K562 (cell line): ENCODE results near the gene FTH1. TPM values are rescaled to one million over a fixed set of nuclear protein-coding genes. Genes with fewer than 3 reads are reported as not detected.

Experiments used
- ARNT ChIP-seq, 2 experiments: fragments of 450-650 bp; IDR thresholded peaks; 2 replicates each; pipeline ENCODE4 v1.6.1; 2016; ENCODE audit warnings: mild to moderate bottlenecking in 1 of 2
- BMI1 ChIP-seq: fragments of 150-350 bp; IDR thresholded peaks from 2 replicates; pipeline ENCODE4 v1.6.1; 2014; ENCODE audit warnings: low read length
- ERF ChIP-seq: fragments of 450-650 bp; formaldehyde crosslinking; IDR thresholded peaks from 2 replicates; pipeline ENCODE4 v1.4.0; 2020; ENCODE audit warnings: mild to moderate bottlenecking, mixed read lengths
- EWSR1 ChIP-seq: fragments of 450-650 bp; IDR thresholded peaks from 2 replicates; pipeline ENCODE4 v1.6.1; 2018; ENCODE audit warnings: borderline replicate concordance, mild to moderate bottlenecking, low read depth, moderate library complexity; ENCODE audit not compliant: partially characterized antibody
- GTF3C2 ChIP-seq: IDR thresholded peaks from 3 replicates; pipeline ENCODE4 v1.6.1; 2011; ENCODE audit warnings: borderline replicate concordance, mild to moderate bottlenecking, moderate library complexity; ENCODE audit not compliant: insufficient read length; ENCODE audit errors: extremely low read depth
- HDAC3 ChIP-seq: fragments of 450-650 bp; IDR thresholded peaks from 2 replicates; pipeline ENCODE4 v1.6.1; 2018; ENCODE audit warnings: borderline replicate concordance, mild to moderate bottlenecking, moderate library complexity; ENCODE audit not compliant: partially characterized antibody
- NCOR1 ChIP-seq: fragments of 450-650 bp; IDR thresholded peaks from 2 replicates; pipeline ENCODE4 v1.6.1; 2016; ENCODE audit warnings: mild to moderate bottlenecking, moderate library complexity
- PCBP1 ChIP-seq: fragments of 200-400 bp; formaldehyde crosslinking; IDR thresholded peaks from 2 replicates; pipeline ENCODE4 v1.6.1; 2018; ENCODE audit warnings: mild to moderate bottlenecking, low read depth, low read length; ENCODE audit not compliant: poor library complexity, severe bottlenecking
- PHF8 ChIP-seq: fragments of 200-600 bp; sonication (generic); IDR thresholded peaks from 2 replicates; pipeline ENCODE4 v1.6.1; 2012; ENCODE audit warnings: mixed run types, mild to moderate bottlenecking, inconsistent platforms, low read length, moderate library complexity, borderline replicate concordance
- RBM15 ChIP-seq: fragments of 200-400 bp; formaldehyde crosslinking; IDR thresholded peaks from 2 replicates; pipeline ENCODE4 v1.6.1; 2018; ENCODE audit warnings: mild to moderate bottlenecking, low read length, moderate library complexity; ENCODE audit not compliant: insufficient read depth
- RUNX1 ChIP-seq: sonication (generic); IDR thresholded peaks from 2 replicates; pipeline ENCODE4 v1.6.1; 2016; ENCODE audit warnings: antibody characterized with exemption, low read depth
- SIN3B ChIP-seq: fragments of 450-650 bp; IDR thresholded peaks from 2 replicates; pipeline ENCODE4 v1.6.1; 2017; ENCODE audit warnings: low read depth, mild to moderate bottlenecking, moderate library complexity
- SMC3 ChIP-seq: conservative IDR thresholded peaks from 2 replicates; pipeline ENCODE4 v1.6.1; 2011; ENCODE audit warnings: low read depth, low read length, improper control_type of control experiment; ENCODE audit not compliant: insufficient read depth
- TCFL5 ChIP-seq: fragments of 250-450 bp; sonication (Bioruptor Pico); conservative IDR thresholded peaks from 2 replicates; pipeline ENCODE4 v1.6.1; 2021; ENCODE audit warnings: mild to moderate bottlenecking, moderate library complexity, matching md5 sums
- ZNF175 ChIP-seq: fragments of 200-800 bp; sonication (Bioruptor generic); IDR thresholded peaks from 2 replicates; pipeline ENCODE4 v1.6.1; 2016; ENCODE audit warnings: low read depth, mild to moderate bottlenecking, missing genetic modification characterization, missing compliant biosample characterization
- ZNF274 ChIP-seq: IDR thresholded peaks from 2 replicates; pipeline ENCODE4 v1.6.1; 2011; ENCODE audit warnings: low read depth, mild to moderate bottlenecking, low read length, moderate library complexity, borderline replicate concordance
- ZNF445 ChIP-seq: fragments of 250-450 bp; sonication (Bioruptor Pico); IDR thresholded peaks from 2 replicates; pipeline ENCODE4 v1.4.0; 2020; ENCODE audit warnings: low read depth, mild to moderate bottlenecking, moderate library complexity
- ZNF655 ChIP-seq: fragments of 250-450 bp; sonication (Bioruptor Pico); IDR thresholded peaks from 2 replicates; pipeline ENCODE4 v1.5.0; 2021
- ZNF75A ChIP-seq: fragments of 450-650 bp; formaldehyde crosslinking; IDR thresholded peaks from 2 replicates; pipeline ENCODE4 v1.4.0; 2020; ENCODE audit warnings: mild to moderate bottlenecking
- ZNF830 ChIP-seq: fragments of 250-450 bp; sonication (Bioruptor Pico); IDR thresholded peaks from 2 replicates; pipeline ENCODE4 v1.5.0; 2021; ENCODE audit warnings: mild to moderate bottlenecking
- polyA plus RNA-seq, 8 experiments: library from polyadenylated mRNA; depleted of rRNA in 4 of 8; stranded (reverse) in 5 of 8; unstranded in 3 of 8; fragments of >200 nt; fragmentation: Nextera tagmentation in 2 of 8; fragmentation: Illumina TruSeq in 1 of 8; extraction: Ambion mirVana in 2 of 8; extraction: Trizol in 1 of 8; gene quantifications; 2 replicates each; pipeline versions ENCODE4 v1.2.1 to v1.2.3, GENCODE V29; 2011 to 2014; ENCODE audit warnings: inconsistent platforms in 1 of 8, missing spikeins in 1 of 8
- total RNA-seq, 7 experiments: library from RNA; depleted of rRNA in 6 of 7; stranded (reverse); fragments of >200 nt in 6 of 7; fragmentation: Illumina TruSeq in 2 of 7; extraction: Trizol in 2 of 7; gene quantifications; 2 replicates each; pipeline versions ENCODE4 v1.2.1 to v1.2.3, GENCODE V29; 2011 to 2021; ENCODE audit warnings: low replicate concordance in 1 of 7
- TF ChIP-seq, protein P1 (sequence below), 2 experiments: fragments of 450-650 bp; conservative IDR thresholded peaks; 2 replicates each; pipeline ENCODE4 v1.6.1; 2017; ENCODE audit warnings: mild to moderate bottlenecking in 2 of 2, moderate library complexity in 2 of 2

FTH1 gene
- total and polyA plus RNA-seq, 9 of the 15 experiments (the other 6 are each of a cell fraction or from before 2014, with no cell fraction given), result 370 to 3,146 (median 802) TPM

GRCh38 chr11:61919705-61920631 is 47.5 kb downstream of the FTH1 start (continued):
- no peak for TF ChIP-seq EWSR1
- TF ChIP-seq ZNF655 (CRISPR knock-in tag), result no peak
- no peak for TF ChIP-seq PCBP1
- TF ChIP-seq ZNF175 (CRISPR knock-in tag), result no peak
- peak; percentile 40; the same call in 1 of the 2 replicates for TF ChIP-seq PHF8
- TF ChIP-seq ZNF274, result no peak
- TF ChIP-seq ZNF830 (CRISPR knock-in tag), result no peak
- no peak for TF ChIP-seq ZNF75A (CRISPR knock-in tag)
- no peak for TF ChIP-seq GTF3C2
- TF ChIP-seq HDAC3, result no peak
- TF ChIP-seq, protein P1, sequence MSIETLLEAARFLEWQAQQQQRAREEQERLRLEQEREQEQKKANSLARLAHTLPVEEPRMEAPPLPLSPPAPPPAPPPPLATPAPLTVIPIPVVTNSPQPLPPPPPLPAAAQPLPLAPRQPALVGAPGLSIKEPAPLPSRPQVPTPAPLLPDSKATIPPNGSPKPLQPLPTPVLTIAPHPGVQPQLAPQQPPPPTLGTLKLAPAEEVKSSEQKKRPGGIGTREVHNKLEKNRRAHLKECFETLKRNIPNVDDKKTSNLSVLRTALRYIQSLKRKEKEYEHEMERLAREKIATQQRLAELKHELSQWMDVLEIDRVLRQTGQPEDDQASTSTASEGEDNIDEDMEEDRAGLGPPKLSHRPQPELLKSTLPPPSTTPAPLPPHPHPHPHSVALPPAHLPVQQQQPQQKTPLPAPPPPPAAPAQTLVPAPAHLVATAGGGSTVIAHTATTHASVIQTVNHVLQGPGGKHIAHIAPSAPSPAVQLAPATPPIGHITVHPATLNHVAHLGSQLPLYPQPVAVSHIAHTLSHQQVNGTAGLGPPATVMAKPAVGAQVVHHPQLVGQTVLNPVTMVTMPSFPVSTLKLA (conservative IDR thresholded peaks at IDR 0.05), result peak; percentile 52 to 73; a peak in 3 of 4 replicates
- TF ChIP-seq TCFL5 (CRISPR knock-in tag), result no peak
- TF ChIP-seq RUNX1, result peak; percentile 88
- no peak for TF ChIP-seq SIN3B
- TF ChIP-seq ZNF445 (CRISPR knock-in tag), result no peak
- TF ChIP-seq NCOR1, result peak; percentile 93
- TF ChIP-seq SMC3, result no peak
- TF ChIP-seq ARNT (IDR thresholded peaks at IDR 0.05), result no peak
- no peak for TF ChIP-seq BMI1
- TF ChIP-seq ERF, result no peak
- TF ChIP-seq RBM15, result no peak
